OCI-LY1 (cell line): Measurements from ENCODE around the gene SMR3B.

Experiments
- H2AFZ ChIP-seq: fragments of 200-600 bp; sonication (generic), shearing (Covaris generic); 2 replicates; pipeline ENCODE4 v1.6.0; 2014; ENCODE audit warnings: antibody characterized with exemption, mild to moderate bottlenecking, low read length
- H3F3A ChIP-seq: fragments of 200-600 bp; sonication (generic), shearing (Covaris generic); 2 replicates; pipeline ENCODE4 v1.6.0; 2014; ENCODE audit warnings: mild to moderate bottlenecking, antibody characterized with exemption, low read length, moderate library complexity; ENCODE audit not compliant: insufficient read depth
- H3K27ac ChIP-seq: fragments of 200-600 bp; sonication (generic); 2 replicates; pipeline ENCODE4 v1.5.1; 2014; ENCODE audit warnings: low read length, mixed run types, mild to moderate bottlenecking, low read depth; ENCODE audit not compliant: poor library complexity, severe bottlenecking
- H3K27me3 ChIP-seq: fragments of 200-600 bp; sonication (generic); 2 replicates; pipeline ENCODE4 v1.6.0; 2014; ENCODE audit warnings: antibody characterized with exemption, mild to moderate bottlenecking, low read length, moderate library complexity; ENCODE audit not compliant: insufficient read depth
- H3K36me3 ChIP-seq: fragments of 200-600 bp; sonication (generic); 2 replicates; pipeline ENCODE4 v1.6.1; 2014; ENCODE audit warnings: mild to moderate bottlenecking, antibody characterized with exemption, low read length, moderate library complexity, mixed read lengths; ENCODE audit not compliant: insufficient read depth
- H3K4me1 ChIP-seq: fragments of 200-600 bp; sonication (generic); 2 replicates; pipeline ENCODE4 v1.5.1; 2014; ENCODE audit warnings: mild to moderate bottlenecking, low read length, moderate library complexity; ENCODE audit not compliant: insufficient read depth, severe bottlenecking
- H3K4me2 ChIP-seq: fragments of 200-600 bp; sonication (generic), shearing (Covaris generic); 2 replicates; pipeline ENCODE4 v1.6.1; 2014; ENCODE audit warnings: low read length
- H3K4me3 ChIP-seq: fragments of 200-600 bp; sonication (generic); 2 replicates; pipeline ENCODE4 v1.5.1; 2014; ENCODE audit warnings: low read length, low read depth, mild to moderate bottlenecking, mixed read lengths; ENCODE audit not compliant: poor library complexity, severe bottlenecking
- H3K79me2 ChIP-seq: fragments of 200-600 bp; shearing (Covaris generic); 2 replicates; pipeline ENCODE4 v1.6.1; 2016; ENCODE audit warnings: mixed run types, low read length, mixed read lengths; ENCODE audit not compliant: insufficient read depth
- H3K9ac ChIP-seq: fragments of 200-600 bp; sonication (generic), shearing (Covaris generic); 2 replicates; pipeline ENCODE4 v1.6.1; 2014; ENCODE audit warnings: mild to moderate bottlenecking, low read length, mixed read lengths
- H3K9me2 ChIP-seq: fragments of 200-600 bp; sonication (generic), shearing (Covaris generic); 2 replicates; pipeline ENCODE4 v1.6.1; 2014; ENCODE audit warnings: low read depth, mild to moderate bottlenecking, low read length, mixed read lengths
- H3K9me3 ChIP-seq: fragments of 200-600 bp; shearing (Covaris generic); 2 replicates; pipeline ENCODE4 v1.6.1; 2014; ENCODE audit warnings: low read length, mixed read lengths
- H4K20me1 ChIP-seq: fragments of 200-600 bp; sonication (generic), shearing (Covaris generic); 2 replicates; pipeline ENCODE4 v1.6.0; 2016; ENCODE audit warnings: mild to moderate bottlenecking, low read length; ENCODE audit not compliant: insufficient read depth
- CTCF ChIP-seq: fragments of 200-600 bp; sonication (generic), shearing (Covaris generic); IDR thresholded peaks from 2 replicates; pipeline ENCODE4 v1.5.1; 2017; ENCODE audit warnings: mild to moderate bottlenecking, antibody characterized with exemption, low read length, moderate library complexity, mixed read lengths
- EZH2 ChIP-seq: fragments of 200-600 bp; sonication (generic), shearing (Covaris generic); IDR thresholded peaks from 2 replicates; pipeline ENCODE4 v1.8.0; 2017; ENCODE audit warnings: borderline replicate concordance, mixed run types, mild to moderate bottlenecking, antibody characterized with exemption, low read length, moderate library complexity, mixed read lengths

SMR3B gene

GRCh38 chr4:70380578-70380977, 2.4 kb upstream of the SMR3B start:
- no peak for TF ChIP-seq EZH2
- TF ChIP-seq CTCF = no peak
- H2AFZ ChIP-seq = no peak overlapping the region
- H3K27me3 ChIP-seq = no peaks in the 10 kb centered on the region
- no peak overlapping the region for H3K4me3 ChIP-seq
- no peaks in the 10 kb centered on the region for H4K20me1 ChIP-seq
- no peaks in the 10 kb centered on the region for H3K9me3 ChIP-seq
- H3K27ac ChIP-seq = no peak overlapping the region
- no peaks in the 10 kb centered on the region for H3K36me3 ChIP-seq
- H3F3A ChIP-seq = no peaks in the 10 kb centered on the region
- H3K9me2 ChIP-seq = no peaks in the 10 kb centered on the region
- no peak overlapping the region for H3K4me2 ChIP-seq
- H3K4me1 ChIP-seq = peaks cover 10% of the 10 kb centered on the region
- H3K9ac ChIP-seq = no peak overlapping the region
- no peaks in the 10 kb centered on the region for H3K79me2 ChIP-seq

DNA sequence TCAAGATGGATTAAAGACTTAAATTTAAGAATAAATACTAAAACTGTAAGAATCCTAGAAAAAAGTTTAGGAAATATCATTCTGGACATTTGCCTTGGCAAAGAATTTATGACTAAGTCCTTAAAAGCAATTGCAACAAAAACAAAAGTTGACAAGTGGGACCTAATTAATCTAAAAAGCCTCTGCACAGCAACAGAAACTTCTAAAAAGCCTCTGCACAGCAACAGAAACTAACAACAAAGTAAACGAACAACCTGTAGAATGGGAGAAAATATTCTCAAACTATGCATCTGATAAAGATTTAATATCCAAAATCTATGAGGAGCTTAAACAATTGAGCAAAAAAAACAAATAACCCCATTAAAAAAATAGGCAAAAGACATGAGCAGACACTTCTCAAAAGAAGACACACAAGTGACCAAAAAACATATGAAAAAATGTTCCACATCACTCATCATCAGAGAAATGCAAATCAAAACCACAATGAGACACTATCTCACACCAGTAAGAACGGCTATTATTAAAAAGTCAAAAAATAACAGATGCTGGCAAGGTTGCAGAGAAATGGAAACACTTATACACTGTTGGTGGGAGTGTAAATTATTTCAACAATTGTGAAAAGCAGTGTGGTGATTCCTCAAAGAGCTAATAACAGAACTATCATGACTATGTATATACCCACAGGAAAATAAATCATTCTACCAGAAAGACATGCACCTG, 9.3 kb downstream of the SMR3B start:
- H3K4me2 ChIP-seq = peak overlapping the region; percentile 22; the same call in 1 of the 2 replicates
- TF ChIP-seq CTCF (no peak), EZH2 (no peak)

DNA sequence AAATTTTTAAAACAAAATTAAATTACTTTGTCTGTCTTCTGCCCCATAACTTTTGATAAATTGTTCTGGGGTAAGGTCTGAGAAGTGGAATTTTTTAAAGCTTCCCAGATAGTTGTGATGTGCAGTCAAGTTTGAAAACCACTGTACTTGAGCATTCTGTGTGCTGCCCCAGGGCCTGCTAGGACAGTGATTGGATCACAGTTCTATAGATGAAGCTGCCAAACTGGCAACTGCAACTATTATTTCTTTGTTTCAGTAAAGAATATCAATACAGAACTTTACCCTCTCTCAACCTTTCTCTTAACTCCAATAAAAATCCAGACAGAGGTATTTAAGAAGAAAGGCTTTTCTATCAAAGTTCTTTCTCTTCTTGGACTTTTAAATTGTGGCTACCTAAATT, 14.6 kb downstream of the SMR3B start, which contains the start of gene OPRPN:
Gene OPRPN (plus strand): TSS at position 361 of the 400 bp plus-strand sequence. CDS start 1,346 bp downstream, outside the sequence.
- no peak within 1 kb of the TSS for H3K4me2 ChIP-seq
- no peak within 1 kb of the TSS for H3K27ac ChIP-seq
- H3K4me3 ChIP-seq = no peak within 1 kb of the TSS
- H4K20me1 ChIP-seq = no peaks in the 10 kb centered on the region
- no peaks in the 10 kb centered on the region for H3K79me2 ChIP-seq
- no peaks in the 10 kb centered on the region for H3K9me3 ChIP-seq
- H3F3A ChIP-seq = no peaks in the 10 kb centered on the region; the same call in 1 of the 2 replicates
- H3K27me3 ChIP-seq = no peaks in the 10 kb centered on the region
- TF ChIP-seq EZH2 (no peak), CTCF (no peak)
- no peaks in the 10 kb centered on the region for H3K36me3 ChIP-seq
- H3K9ac ChIP-seq = no peak within 1 kb of the TSS
- peaks cover 39% of the 10 kb centered on the region for H3K4me1 ChIP-seq
- H2AFZ ChIP-seq = peak within 1 kb of the TSS; percentile 63; the same call in 1 of the 2 replicates
- H3K9me2 ChIP-seq = no peaks in the 10 kb centered on the region

More for the DNA sequence above, 9.3 kb downstream of the SMR3B start:
- Histone ChIP-seq H3K27ac (peak overlapping the region; percentile 89), H3K4me3 (no peak overlapping the region), H3K79me2 (no peaks in the 10 kb centered on the region), H3K9me3 (no peaks in the 10 kb centered on the region), H3F3A (no peaks in the 10 kb centered on the region; the same call in 1 of the 2 replicates), H3K4me1 (peaks cover 61% of the 10 kb centered on the region), H3K9me2 (no peaks in the 10 kb centered on the region), H3K9ac (no peak overlapping the region), H3K36me3 (no peaks in the 10 kb centered on the region), H4K20me1 (no peaks in the 10 kb centered on the region), H3K27me3 (no peaks in the 10 kb centered on the region), H2AFZ (no peak overlapping the region)
